Measurements from ENCODE around the gene MRPL21. TPM values are rescaled to one million over a fixed set of nuclear protein-coding genes. Genes with fewer than 3 reads are reported as not detected.

MRPL21 gene
- total and polyA plus RNA-seq, 2 of the 8 experiments (the other 6 are each of a cell fraction or from before 2014, with no cell fraction given) = 102 to 107 TPM

- TF ChIP-seq CTBP2 (IDR thresholded peaks at IDR 0.05; ENCODE audit: borderline replicate concordance, insufficient read depth, insufficient read length, low read length) = no peak
- TF ChIP-seq POU5F1 (IDR thresholded peaks at IDR 0.05; ENCODE audit: low read depth, low read length) = no peak
- TF ChIP-seq ZNF274 (IDR thresholded peaks at IDR 0.05; ENCODE audit: borderline replicate concordance, extremely low read depth, low read length) = no peak
- TF ChIP-seq HDAC2 (IDR thresholded peaks at IDR 0.05; ENCODE audit: borderline replicate concordance in 1 of 2, low read depth in 2 of 2, low read length in 2 of 2) = no peak
- no peak for TF ChIP-seq ASH2L (IDR thresholded peaks at IDR 0.05; ENCODE audit: low read length)
- no peak for TF ChIP-seq SP2 (IDR thresholded peaks at IDR 0.05; ENCODE audit: low read length)
- no peak for TF ChIP-seq BACH1 (IDR thresholded peaks at IDR 0.05; ENCODE audit: low read length)
- Histone ChIP-seq H4K5ac (ENCODE audit: insufficient read length, low read depth, low read length) (no peak overlapping the region), H3K27me3 (replicated peaks in 1 of 4; ENCODE audit: control insufficient read depth in 3 of 4, extremely low read depth in 1 of 4, insufficient read depth in 3 of 4, low read length in 3 of 4) (no peaks in the 10 kb centered on the region), H2BK120ac (replicated peaks; ENCODE audit: low read depth, low read length) (no peak overlapping the region), H3K27ac (ENCODE audit: low read depth, low read length) (no peak overlapping the region), H3K4me1 (replicated peaks in 1 of 4; ENCODE audit: control insufficient read depth in 3 of 4, insufficient read depth in 4 of 4, low read length in 3 of 4) (peaks cover 0 to 4% (median under 1%) of the 10 kb centered on the region in 4 experiments; a peak in 1 of 7 replicates), H3K79me2 (ENCODE audit: control insufficient read depth in 1 of 2, insufficient read depth in 2 of 2, low read length in 2 of 2) (no peaks in the 10 kb centered on the region), H3K4me3 (ENCODE audit: extremely low read depth in 1 of 4, insufficient read depth in 2 of 4, low read depth in 3 of 4, low read length in 4 of 4) (no peak overlapping the region), H3K9me3 (ENCODE audit: insufficient read depth in 2 of 2, low read depth in 1 of 2, low read length in 1 of 2) (no peaks in the 10 kb centered on the region), H3K18ac (ENCODE audit: extremely low read depth, low read length) (no peak overlapping the region), H3K36me3 (ENCODE audit: control insufficient read depth in 2 of 4, insufficient read depth in 4 of 4, low read length in 3 of 4) (peaks cover 15 to 62% (median 44%) of the 10 kb centered on the region in 4 experiments; a peak in 7 of 8 replicates), H3K79me1 (ENCODE audit: low read depth, low read length) (no peaks in the 10 kb centered on the region), H3K4ac (replicated peaks; ENCODE audit: insufficient read length, low read depth, low read length) (no peak overlapping the region), H2BK15ac (ENCODE audit: low read length) (no peak overlapping the region), H2BK12ac (ENCODE audit: low read depth, low read length) (no peak overlapping the region), H2AK5ac (ENCODE audit: low read depth, low read length) (no peak overlapping the region), H3K23me2 (ENCODE audit: low read depth, low read length) (no peaks in the 10 kb centered on the region), H2BK5ac (ENCODE audit: low read depth, low read length) (no peak overlapping the region), H4K91ac (replicated peaks; ENCODE audit: insufficient read length, low read length) (no peak overlapping the region), H2BK20ac (ENCODE audit: low read length) (no peak overlapping the region), H3K56ac (replicated peaks; ENCODE audit: insufficient read length, low read depth, low read length) (no peak overlapping the region), H4K20me1 (replicated peaks in 1 of 2; ENCODE audit: control insufficient read depth in 1 of 2, insufficient read depth in 2 of 2, low read length in 2 of 2) (peaks cover 8 to 18% of the 10 kb centered on the region in 2 experiments), H4K8ac (ENCODE audit: extremely low read depth, insufficient read depth, low read length) (no peak overlapping the region), H3K4me2 (ENCODE audit: insufficient read depth in 1 of 2, low read depth in 2 of 2, low read length in 2 of 2) (no peak overlapping the region), H3K23ac (ENCODE audit: insufficient read length) (no peak overlapping the region), H3K14ac (ENCODE audit: insufficient read length) (no peak overlapping the region), H2AFZ (ENCODE audit: low read length) (no peak overlapping the region), H3K9ac (replicated peaks in 1 of 4; ENCODE audit: extremely low read depth in 1 of 4, low read depth in 3 of 4, low read length in 3 of 4) (no peak overlapping the region)
- ChIA-PET CTCF (ENCODE audit: partially characterized antibody) (no interaction called here), POLR2A (ENCODE audit: partially characterized antibody) (no interaction called here)
- 93% methylated on average over 5 of the region's 5 CpGs; no CpG with 5 or more reads in 1 of the 2 experiments for WGBS, 2 experiments (ENCODE audit: extremely low coverage in 1 of 2, insufficient coverage in 1 of 2, insufficient read length in 1 of 2, insufficient replicate concordance in 2 of 2, low coverage in 1 of 2, low lambda C conversion rate in 2 of 2, missing lambda C conversion rate in 1 of 2)
- no peak for DNase-seq (ENCODE audit: low read depth in 1 of 2, low spot score in 2 of 2)
- FAIRE-seq = no peak
Measured at GRCh38 chr11:68893282-68893681, 10.3 kb downstream of the MRPL21 start.
